ENCODE results near the gene KIAA0825. TPM values are rescaled to one million over a fixed set of nuclear protein-coding genes. Genes with fewer than 3 reads are reported as not detected.

The KIAA0825 gene
- total and polyA plus RNA-seq, 2 experiments from 2014 or later: 1.7 to 1.8 TPM

DNA sequence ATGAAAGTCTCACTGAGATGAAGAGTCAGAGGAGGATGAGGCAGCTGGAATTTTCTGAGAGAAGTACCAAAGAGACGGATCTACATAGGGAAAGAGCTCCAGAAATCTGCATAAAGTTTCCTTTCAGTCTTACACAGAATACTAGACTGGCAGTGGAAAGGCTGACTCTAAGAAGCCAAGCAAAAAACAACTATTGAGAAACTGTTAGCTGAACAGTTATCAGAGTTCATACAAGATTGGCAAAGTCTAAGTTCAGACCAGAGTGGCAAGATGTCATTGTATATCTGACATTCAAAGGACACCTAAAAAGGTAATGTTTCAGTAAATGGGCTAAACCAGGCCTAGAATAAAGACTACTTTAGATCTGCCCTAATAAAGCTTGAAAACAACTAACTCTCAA, 209.0 kb downstream of the KIAA0825 start:
- H3F3A ChIP-seq (replicated peaks; ENCODE audit: low read depth): no peaks in the 10 kb centered on the region
- no peak for ATAC-seq
- H3K27me3 ChIP-seq (ENCODE audit: insufficient read depth): no peaks in the 10 kb centered on the region
- H3K4me3 ChIP-seq: no peak overlapping the region
- H3K27ac ChIP-seq (ENCODE audit: low read depth): no peak overlapping the region
- DNase-seq (ENCODE audit: low spot score): no peak
- Mint-ChIP-seq H3K4me3 (no peak overlapping the region), H3K4me1 (peaks cover 12% of the 10 kb centered on the region; the same call in 2 of the 3 replicates), H3K9me3 (no peaks in the 10 kb centered on the region), H3K27me3 (ENCODE audit: insufficient read depth, low read depth, poor library complexity) (no peaks in the 10 kb centered on the region), H3K36me3 (ENCODE audit: low read depth) (no peaks in the 10 kb centered on the region), H3K27ac (no peak overlapping the region)
- H3K79me2 ChIP-seq (replicated peaks; ENCODE audit: insufficient read depth): no peaks in the 10 kb centered on the region
- no peaks in the 10 kb centered on the region for H4K20me1 ChIP-seq (replicated peaks; ENCODE audit: insufficient read depth)
- H2AFZ ChIP-seq: no peak overlapping the region
- H3K4me2 ChIP-seq: no peak overlapping the region
- TF ChIP-seq JUNB (IDR thresholded peaks at IDR 0.05; ENCODE audit: unreplicated experiment): no peak
- no peak for TF ChIP-seq EZH2phosphoT487 (IDR thresholded peaks at IDR 0.05; ENCODE audit: unreplicated experiment)
- TF ChIP-seq, protein P1, sequence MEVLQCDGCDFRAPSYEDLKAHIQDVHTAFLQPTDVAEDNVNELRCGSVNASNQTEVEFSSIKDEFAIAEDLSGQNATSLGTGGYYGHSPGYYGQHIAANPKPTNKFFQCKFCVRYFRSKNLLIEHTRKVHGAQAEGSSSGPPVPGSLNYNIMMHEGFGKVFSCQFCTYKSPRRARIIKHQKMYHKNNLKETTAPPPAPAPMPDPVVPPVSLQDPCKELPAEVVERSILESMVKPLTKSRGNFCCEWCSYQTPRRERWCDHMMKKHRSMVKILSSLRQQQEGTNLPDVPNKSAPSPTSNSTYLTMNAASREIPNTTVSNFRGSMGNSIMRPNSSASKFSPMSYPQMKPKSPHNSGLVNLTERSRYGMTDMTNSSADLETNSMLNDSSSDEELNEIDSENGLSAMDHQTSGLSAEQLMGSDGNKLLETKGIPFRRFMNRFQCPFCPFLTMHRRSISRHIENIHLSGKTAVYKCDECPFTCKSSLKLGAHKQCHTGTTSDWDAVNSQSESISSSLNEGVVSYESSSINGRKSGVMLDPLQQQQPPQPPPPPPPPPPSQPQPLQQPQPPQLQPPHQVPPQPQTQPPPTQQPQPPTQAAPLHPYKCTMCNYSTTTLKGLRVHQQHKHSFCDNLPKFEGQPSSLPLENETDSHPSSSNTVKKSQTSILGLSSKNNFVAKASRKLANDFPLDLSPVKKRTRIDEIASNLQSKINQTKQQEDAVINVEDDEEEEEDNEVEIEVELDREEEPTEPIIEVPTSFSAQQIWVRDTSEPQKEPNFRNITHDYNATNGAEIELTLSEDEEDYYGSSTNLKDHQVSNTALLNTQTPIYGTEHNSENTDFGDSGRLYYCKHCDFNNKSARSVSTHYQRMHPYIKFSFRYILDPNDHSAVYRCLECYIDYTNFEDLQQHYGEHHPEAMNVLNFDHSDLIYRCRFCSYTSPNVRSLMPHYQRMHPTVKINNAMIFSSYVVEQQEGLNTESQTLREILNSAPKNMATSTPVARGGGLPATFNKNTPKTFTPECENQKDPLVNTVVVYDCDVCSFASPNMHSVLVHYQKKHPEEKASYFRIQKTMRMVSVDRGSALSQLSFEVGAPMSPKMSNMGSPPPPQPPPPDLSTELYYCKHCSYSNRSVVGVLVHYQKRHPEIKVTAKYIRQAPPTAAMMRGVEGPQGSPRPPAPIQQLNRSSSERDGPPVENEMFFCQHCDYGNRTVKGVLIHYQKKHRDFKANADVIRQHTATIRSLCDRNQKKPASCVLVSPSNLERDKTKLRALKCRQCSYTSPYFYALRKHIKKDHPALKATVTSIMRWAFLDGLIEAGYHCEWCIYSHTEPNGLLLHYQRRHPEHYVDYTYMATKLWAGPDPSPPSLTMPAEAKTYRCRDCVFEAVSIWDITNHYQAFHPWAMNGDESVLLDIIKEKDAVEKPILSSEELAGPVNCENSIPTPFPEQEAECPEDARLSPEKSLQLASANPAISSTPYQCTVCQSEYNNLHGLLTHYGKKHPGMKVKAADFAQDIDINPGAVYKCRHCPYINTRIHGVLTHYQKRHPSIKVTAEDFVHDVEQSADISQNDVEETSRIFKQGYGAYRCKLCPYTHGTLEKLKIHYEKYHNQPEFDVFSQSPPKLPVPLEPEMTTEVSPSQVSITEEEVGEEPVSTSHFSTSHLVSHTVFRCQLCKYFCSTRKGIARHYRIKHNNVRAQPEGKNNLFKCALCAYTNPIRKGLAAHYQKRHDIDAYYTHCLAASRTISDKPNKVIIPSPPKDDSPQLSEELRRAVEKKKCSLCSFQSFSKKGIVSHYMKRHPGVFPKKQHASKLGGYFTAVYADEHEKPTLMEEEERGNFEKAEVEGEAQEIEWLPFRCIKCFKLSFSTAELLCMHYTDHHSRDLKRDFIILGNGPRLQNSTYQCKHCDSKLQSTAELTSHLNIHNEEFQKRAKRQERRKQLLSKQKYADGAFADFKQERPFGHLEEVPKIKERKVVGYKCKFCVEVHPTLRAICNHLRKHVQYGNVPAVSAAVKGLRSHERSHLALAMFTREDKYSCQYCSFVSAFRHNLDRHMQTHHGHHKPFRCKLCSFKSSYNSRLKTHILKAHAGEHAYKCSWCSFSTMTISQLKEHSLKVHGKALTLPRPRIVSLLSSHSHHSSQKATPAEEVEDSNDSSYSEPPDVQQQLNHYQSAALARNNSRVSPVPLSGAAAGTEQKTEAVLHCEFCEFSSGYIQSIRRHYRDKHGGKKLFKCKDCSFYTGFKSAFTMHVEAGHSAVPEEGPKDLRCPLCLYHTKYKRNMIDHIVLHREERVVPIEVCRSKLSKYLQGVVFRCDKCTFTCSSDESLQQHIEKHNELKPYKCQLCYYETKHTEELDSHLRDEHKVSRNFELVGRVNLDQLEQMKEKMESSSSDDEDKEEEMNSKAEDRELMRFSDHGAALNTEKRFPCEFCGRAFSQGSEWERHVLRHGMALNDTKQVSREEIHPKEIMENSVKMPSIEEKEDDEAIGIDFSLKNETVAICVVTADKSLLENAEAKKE (CRISPR knock-in tag; IDR thresholded peaks at IDR 0.05): no peak
- TF ChIP-seq STAT1 (IDR thresholded peaks at IDR 0.05; ENCODE audit: unreplicated experiment): no peak
- TF ChIP-seq NANOG (IDR thresholded peaks at IDR 0.05; ENCODE audit: borderline replicate concordance): no peak
- TF ChIP-seq ZNF331 (CRISPR knock-in tag; IDR thresholded peaks at IDR 0.05; ENCODE audit: low read depth): no peak
- no peak for TF ChIP-seq POLR2AphosphoS5 (IDR thresholded peaks at IDR 0.05; ENCODE audit: low read depth)
- no peak for TF ChIP-seq EZH2 (IDR thresholded peaks at IDR 0.05; ENCODE audit: low read depth, unreplicated experiment)
- TF ChIP-seq, protein P2, sequence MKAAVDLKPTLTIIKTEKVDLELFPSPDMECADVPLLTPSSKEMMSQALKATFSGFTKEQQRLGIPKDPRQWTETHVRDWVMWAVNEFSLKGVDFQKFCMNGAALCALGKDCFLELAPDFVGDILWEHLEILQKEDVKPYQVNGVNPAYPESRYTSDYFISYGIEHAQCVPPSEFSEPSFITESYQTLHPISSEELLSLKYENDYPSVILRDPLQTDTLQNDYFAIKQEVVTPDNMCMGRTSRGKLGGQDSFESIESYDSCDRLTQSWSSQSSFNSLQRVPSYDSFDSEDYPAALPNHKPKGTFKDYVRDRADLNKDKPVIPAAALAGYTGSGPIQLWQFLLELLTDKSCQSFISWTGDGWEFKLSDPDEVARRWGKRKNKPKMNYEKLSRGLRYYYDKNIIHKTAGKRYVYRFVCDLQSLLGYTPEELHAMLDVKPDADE (IDR thresholded peaks at IDR 0.05): no peak
- TF ChIP-seq, protein P3, sequence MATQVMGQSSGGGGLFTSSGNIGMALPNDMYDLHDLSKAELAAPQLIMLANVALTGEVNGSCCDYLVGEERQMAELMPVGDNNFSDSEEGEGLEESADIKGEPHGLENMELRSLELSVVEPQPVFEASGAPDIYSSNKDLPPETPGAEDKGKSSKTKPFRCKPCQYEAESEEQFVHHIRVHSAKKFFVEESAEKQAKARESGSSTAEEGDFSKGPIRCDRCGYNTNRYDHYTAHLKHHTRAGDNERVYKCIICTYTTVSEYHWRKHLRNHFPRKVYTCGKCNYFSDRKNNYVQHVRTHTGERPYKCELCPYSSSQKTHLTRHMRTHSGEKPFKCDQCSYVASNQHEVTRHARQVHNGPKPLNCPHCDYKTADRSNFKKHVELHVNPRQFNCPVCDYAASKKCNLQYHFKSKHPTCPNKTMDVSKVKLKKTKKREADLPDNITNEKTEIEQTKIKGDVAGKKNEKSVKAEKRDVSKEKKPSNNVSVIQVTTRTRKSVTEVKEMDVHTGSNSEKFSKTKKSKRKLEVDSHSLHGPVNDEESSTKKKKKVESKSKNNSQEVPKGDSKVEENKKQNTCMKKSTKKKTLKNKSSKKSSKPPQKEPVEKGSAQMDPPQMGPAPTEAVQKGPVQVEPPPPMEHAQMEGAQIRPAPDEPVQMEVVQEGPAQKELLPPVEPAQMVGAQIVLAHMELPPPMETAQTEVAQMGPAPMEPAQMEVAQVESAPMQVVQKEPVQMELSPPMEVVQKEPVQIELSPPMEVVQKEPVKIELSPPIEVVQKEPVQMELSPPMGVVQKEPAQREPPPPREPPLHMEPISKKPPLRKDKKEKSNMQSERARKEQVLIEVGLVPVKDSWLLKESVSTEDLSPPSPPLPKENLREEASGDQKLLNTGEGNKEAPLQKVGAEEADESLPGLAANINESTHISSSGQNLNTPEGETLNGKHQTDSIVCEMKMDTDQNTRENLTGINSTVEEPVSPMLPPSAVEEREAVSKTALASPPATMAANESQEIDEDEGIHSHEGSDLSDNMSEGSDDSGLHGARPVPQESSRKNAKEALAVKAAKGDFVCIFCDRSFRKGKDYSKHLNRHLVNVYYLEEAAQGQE (IDR thresholded peaks at IDR 0.05; ENCODE audit: unreplicated experiment): no peak
- TF ChIP-seq CREB1 (CRISPR knock-in tag; IDR thresholded peaks at IDR 0.05; ENCODE audit: low read depth): no peak
- TF ChIP-seq, protein P4, sequence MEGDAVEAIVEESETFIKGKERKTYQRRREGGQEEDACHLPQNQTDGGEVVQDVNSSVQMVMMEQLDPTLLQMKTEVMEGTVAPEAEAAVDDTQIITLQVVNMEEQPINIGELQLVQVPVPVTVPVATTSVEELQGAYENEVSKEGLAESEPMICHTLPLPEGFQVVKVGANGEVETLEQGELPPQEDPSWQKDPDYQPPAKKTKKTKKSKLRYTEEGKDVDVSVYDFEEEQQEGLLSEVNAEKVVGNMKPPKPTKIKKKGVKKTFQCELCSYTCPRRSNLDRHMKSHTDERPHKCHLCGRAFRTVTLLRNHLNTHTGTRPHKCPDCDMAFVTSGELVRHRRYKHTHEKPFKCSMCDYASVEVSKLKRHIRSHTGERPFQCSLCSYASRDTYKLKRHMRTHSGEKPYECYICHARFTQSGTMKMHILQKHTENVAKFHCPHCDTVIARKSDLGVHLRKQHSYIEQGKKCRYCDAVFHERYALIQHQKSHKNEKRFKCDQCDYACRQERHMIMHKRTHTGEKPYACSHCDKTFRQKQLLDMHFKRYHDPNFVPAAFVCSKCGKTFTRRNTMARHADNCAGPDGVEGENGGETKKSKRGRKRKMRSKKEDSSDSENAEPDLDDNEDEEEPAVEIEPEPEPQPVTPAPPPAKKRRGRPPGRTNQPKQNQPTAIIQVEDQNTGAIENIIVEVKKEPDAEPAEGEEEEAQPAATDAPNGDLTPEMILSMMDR (conservative IDR thresholded peaks at IDR 0.05; ENCODE audit: low read depth in 2 of 2): no peak
- no peak for TF ChIP-seq ZNF114 (CRISPR knock-in tag; IDR thresholded peaks at IDR 0.05)
- H3K4me1 ChIP-seq (ENCODE audit: insufficient read depth): no peaks in the 10 kb centered on the region
- H3K36me3 ChIP-seq (ENCODE audit: insufficient read depth): no peaks in the 10 kb centered on the region
- H3K9me2 ChIP-seq (ENCODE audit: insufficient read depth): no peaks in the 10 kb centered on the region

All from GM23338 (cell line).